Panc1 (cell line): ENCODE results near the gene SPA17. TPM values are rescaled to one million over a fixed set of nuclear protein-coding genes. Genes with fewer than 3 reads are reported as not detected.

Source experiments
- ATAC-seq: fragments of 200-7000 bp; cut with Tn5 transposase; 2 replicates; pipeline ENCODE4 v1.9.1; 2020; ENCODE audit warnings: mild to moderate bottlenecking, moderate library complexity
- BruUV-seq: library from RNA; stranded (reverse); fragments of 400-500 nt; replicated peaks from 2 replicates; lab custom pipeline; 2021; lab: Mats Ljungman, UMichigan
- CTCF ChIA-PET: fragments of 300-600 bp; sonication (Branson Sonifier 250); formaldehyde crosslinking; loops from one replicate; lab custom pipeline; 2022; ENCODE audit warnings: antibody characterized with exemption; lab: Charles Lee
- POLR2A ChIA-PET: fragments of 300-600 bp; sonication (Branson Sonifier 250); formaldehyde crosslinking; loops from one replicate; lab custom pipeline; 2022; ENCODE audit warnings: antibody characterized with exemption; lab: Charles Lee
- DNase-seq: peaks from one replicate; pipeline ENCODE4 v3.0.0-alpha.2; 2010; ENCODE audit warnings: low read depth, low spot score
- H3K27ac ChIP-seq: 2 replicates; pipeline ENCODE4 v1.5.1; 2011; ENCODE audit warnings: mild to moderate bottlenecking, low read length, inconsistent platforms
- H3K27me3 ChIP-seq: fragments of 200-500 bp; sonication (Bioruptor generic); 2 replicates; pipeline ENCODE4 v1.6.0; 2014; ENCODE audit warnings: low read length, inconsistent platforms; ENCODE audit not compliant: control insufficient read depth, insufficient read depth
- H3K36me3 ChIP-seq: fragments of 200-500 bp; sonication (Bioruptor generic); 2 replicates; pipeline ENCODE4 v1.5.1; 2014; ENCODE audit warnings: inconsistent platforms, mild to moderate bottlenecking, low read length, moderate library complexity; ENCODE audit not compliant: control insufficient read depth, insufficient read depth
- H3K4me1 ChIP-seq: 2 replicates; pipeline ENCODE4 v1.5.1; 2011; ENCODE audit warnings: inconsistent platforms, mild to moderate bottlenecking, low read length, moderate library complexity; ENCODE audit not compliant: control insufficient read depth, insufficient read depth
- H3K4me3 ChIP-seq, 2 experiments: 2 replicates each; pipeline ENCODE4 v1.5.1; 2011 to 2012; ENCODE audit warnings: low read depth in 2 of 2, low read length in 2 of 2, mild to moderate bottlenecking in 2 of 2, inconsistent platforms in 1 of 2, moderate library complexity in 1 of 2
- H3K9me3 ChIP-seq: fragments of 200-500 bp; sonication (Bioruptor generic); 2 replicates; pipeline ENCODE4 v1.5.1; 2014; ENCODE audit warnings: low read depth, mild to moderate bottlenecking, inconsistent platforms, low read length, moderate library complexity; ENCODE audit not compliant: control insufficient read depth, insufficient read depth
- CTCF ChIP-seq: fragments of 450-650 bp; IDR thresholded peaks from 2 replicates; pipeline ENCODE4 v1.5.1; 2017; ENCODE audit warnings: mild to moderate bottlenecking
- POLR2AphosphoS5 ChIP-seq: IDR thresholded peaks from 2 replicates; pipeline ENCODE4 v1.6.1; 2012; ENCODE audit warnings: mild to moderate bottlenecking, low read depth, low read length, moderate library complexity
- SIN3A ChIP-seq: IDR thresholded peaks from 2 replicates; pipeline ENCODE4 v1.6.1; 2012; ENCODE audit warnings: low read depth, mild to moderate bottlenecking, low read length, moderate library complexity, borderline replicate concordance; ENCODE audit not compliant: insufficient read depth
- TCF7L2 ChIP-seq: IDR thresholded peaks from 2 replicates; pipeline ENCODE4 v1.6.1; 2011; ENCODE audit warnings: mild to moderate bottlenecking, low read depth, low read length, inconsistent platforms
- in situ Hi-C: cut with HindIII; loops from 2 replicates; pipeline ENCODE4 v1.10.0; 2016; ENCODE audit warnings: low sequenced_read_pairs, low pct_unique_long_range_greater_than_20kb
- intact Hi-C: fragments of 100-400 bp; cut with micrococcal nuclease; formaldehyde crosslinking; loops from one replicate; pipeline ENCODE4 v1.10.0; 2022; ENCODE audit not compliant: unreplicated experiment
- total RNA-seq: library from RNA; stranded (reverse); gene quantifications from one replicate; pipeline ENCODE4 v1.2.1, GENCODE V29; 2021; ENCODE audit not compliant: unreplicated experiment
- TF ChIP-seq, protein P1 (sequence below), 2 experiments: IDR thresholded peaks; 2 replicates each; pipeline ENCODE4 v1.6.1; 2011 to 2012; ENCODE audit warnings: low read depth in 2 of 2, control low read depth in 1 of 2, low read length in 1 of 2, mild to moderate bottlenecking in 1 of 2, moderate library complexity in 1 of 2; ENCODE audit not compliant: insufficient read depth in 1 of 2

The SPA17 gene
- total RNA-seq, 1 experiment from 2014 or later, result 10.1 TPM

DNA sequence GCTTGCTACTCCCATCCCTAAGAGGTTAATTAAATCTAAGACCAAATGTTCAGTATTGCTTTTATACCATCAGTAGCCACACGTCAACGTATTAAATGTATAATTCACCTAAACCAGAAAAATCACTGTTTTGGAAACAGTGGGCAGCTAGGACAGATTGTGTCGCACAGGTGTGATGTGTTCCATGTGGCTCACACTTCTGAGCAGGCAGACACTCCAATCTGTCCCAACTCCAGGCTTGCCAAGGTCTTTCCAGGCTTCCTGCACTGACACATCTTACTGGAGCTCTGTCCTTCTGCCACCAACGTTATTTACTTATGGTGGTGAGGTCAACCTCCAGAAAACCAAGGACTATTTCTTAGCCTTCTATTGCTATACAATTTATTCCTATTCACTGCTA lies 11.6 kb upstream of the SPA17 start:
- Histone ChIP-seq H3K27me3 (no peaks in the 10 kb centered on the region), H3K27ac (no peak overlapping the region), H3K4me1 (no peaks in the 10 kb centered on the region), H3K9me3 (no peaks in the 10 kb centered on the region), H3K36me3 (no peaks in the 10 kb centered on the region), H3K4me3 (no peak overlapping the region)
- intact Hi-C loops, result no loop called here
- BruUV-seq, result no TSS peak
- DNase-seq (no peak), ATAC-seq (no peak)
- ChIA-PET POLR2A (no interaction called here), CTCF (interaction anchor here (1.0 kb wide), 1 partner anchor 100 kb away, joined by 4 read pairs; no protein-coding TSS in a partner anchor)
- TF ChIP-seq POLR2AphosphoS5, result no peak
- no peak for TF ChIP-seq TCF7L2
- no peak for TF ChIP-seq CTCF
- TF ChIP-seq SIN3A, result no peak
- TF ChIP-seq, protein P1, sequence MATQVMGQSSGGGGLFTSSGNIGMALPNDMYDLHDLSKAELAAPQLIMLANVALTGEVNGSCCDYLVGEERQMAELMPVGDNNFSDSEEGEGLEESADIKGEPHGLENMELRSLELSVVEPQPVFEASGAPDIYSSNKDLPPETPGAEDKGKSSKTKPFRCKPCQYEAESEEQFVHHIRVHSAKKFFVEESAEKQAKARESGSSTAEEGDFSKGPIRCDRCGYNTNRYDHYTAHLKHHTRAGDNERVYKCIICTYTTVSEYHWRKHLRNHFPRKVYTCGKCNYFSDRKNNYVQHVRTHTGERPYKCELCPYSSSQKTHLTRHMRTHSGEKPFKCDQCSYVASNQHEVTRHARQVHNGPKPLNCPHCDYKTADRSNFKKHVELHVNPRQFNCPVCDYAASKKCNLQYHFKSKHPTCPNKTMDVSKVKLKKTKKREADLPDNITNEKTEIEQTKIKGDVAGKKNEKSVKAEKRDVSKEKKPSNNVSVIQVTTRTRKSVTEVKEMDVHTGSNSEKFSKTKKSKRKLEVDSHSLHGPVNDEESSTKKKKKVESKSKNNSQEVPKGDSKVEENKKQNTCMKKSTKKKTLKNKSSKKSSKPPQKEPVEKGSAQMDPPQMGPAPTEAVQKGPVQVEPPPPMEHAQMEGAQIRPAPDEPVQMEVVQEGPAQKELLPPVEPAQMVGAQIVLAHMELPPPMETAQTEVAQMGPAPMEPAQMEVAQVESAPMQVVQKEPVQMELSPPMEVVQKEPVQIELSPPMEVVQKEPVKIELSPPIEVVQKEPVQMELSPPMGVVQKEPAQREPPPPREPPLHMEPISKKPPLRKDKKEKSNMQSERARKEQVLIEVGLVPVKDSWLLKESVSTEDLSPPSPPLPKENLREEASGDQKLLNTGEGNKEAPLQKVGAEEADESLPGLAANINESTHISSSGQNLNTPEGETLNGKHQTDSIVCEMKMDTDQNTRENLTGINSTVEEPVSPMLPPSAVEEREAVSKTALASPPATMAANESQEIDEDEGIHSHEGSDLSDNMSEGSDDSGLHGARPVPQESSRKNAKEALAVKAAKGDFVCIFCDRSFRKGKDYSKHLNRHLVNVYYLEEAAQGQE (IDR thresholded peaks at IDR 0.05; ENCODE audit: insufficient read depth in 1 of 2, low read depth in 2 of 2, low read length in 1 of 2), result no peak
- in situ Hi-C loops, result loop anchor here (10.0 kb wide), 1 partner anchor 173 kb away; no protein-coding TSS in a partner anchor

- no peaks in the 10 kb centered on the region for H3K9me3 ChIP-seq
- BruUV-seq, result no TSS peak
- intact Hi-C loops (no loop called here), in situ Hi-C loops (loop anchor here (10.0 kb wide), 1 partner anchor 171 kb away; no protein-coding TSS in a partner anchor)
- ChIA-PET CTCF (interaction anchor here (0.5 kb wide), 1 partner anchor 174 kb away, joined by 4 read pairs; no protein-coding TSS in a partner anchor), POLR2A (no interaction called here)
- no peaks in the 10 kb centered on the region for H3K27me3 ChIP-seq
- DNase-seq (no peak), ATAC-seq (no peak)
- no peaks in the 10 kb centered on the region for H3K4me1 ChIP-seq
- TF ChIP-seq TCF7L2 (no peak), POLR2AphosphoS5 (no peak), CTCF (no peak), SIN3A (no peak)
- TF ChIP-seq, protein P1 (IDR thresholded peaks at IDR 0.05; ENCODE audit: insufficient read depth in 1 of 2, low read depth in 2 of 2, low read length in 1 of 2), result no peak
- no peaks in the 10 kb centered on the region for H3K36me3 ChIP-seq
- H3K27ac ChIP-seq, result no peak overlapping the region
- H3K4me3 ChIP-seq, result no peak overlapping the region
Measured at GRCh38 chr11:124663861-124664260, 9.8 kb upstream of the SPA17 start.
